ENCODE measurements around the gene KRT81.
"Not testable (repeated sequence)": the region's sequence is repeated elsewhere in the genome, so short reads cannot be mapped to it uniquely, and the experiment has no call there.

The KRT81 gene

GRCh38 chr12:52300796-52301691 lies 9.7 kb upstream of the KRT81 start:
- H3K27ac ChIP-seq (ENCODE audit: insufficient read depth, low read length, poor library complexity, severe bottlenecking) = no peak overlapping the region
- no peak overlapping the region for H3K4me3 ChIP-seq (ENCODE audit: insufficient read depth, low read depth, low read length, poor library complexity, severe bottlenecking)
- H3K27me3 ChIP-seq (replicated peaks; ENCODE audit: control insufficient read depth, insufficient read depth, low read length, poor library complexity, severe bottlenecking) = no peaks in the 10 kb centered on the region
- no peaks in the 10 kb centered on the region for H3K9me3 ChIP-seq (ENCODE audit: control insufficient read depth, low read length)
- DNase-seq = no peak
- H3K36me3 ChIP-seq (ENCODE audit: control insufficient read depth, insufficient read depth, low read length) = no peaks in the 10 kb centered on the region
- no peaks in the 10 kb centered on the region for H3K4me1 ChIP-seq (ENCODE audit: control insufficient read depth, insufficient read depth, low read length, poor library complexity, severe bottlenecking)

- Histone ChIP-seq H3K4me3 (ENCODE audit: insufficient read depth, low read depth, low read length, poor library complexity, severe bottlenecking) (no peak overlapping the region), H3K27me3 (replicated peaks; ENCODE audit: control insufficient read depth, insufficient read depth, low read length, poor library complexity, severe bottlenecking) (peaks cover 1% of the 10 kb centered on the region), H3K9me3 (ENCODE audit: control insufficient read depth, low read length) (no peaks in the 10 kb centered on the region), H3K4me1 (ENCODE audit: control insufficient read depth, insufficient read depth, low read length, poor library complexity, severe bottlenecking) (no peaks in the 10 kb centered on the region), H3K27ac (ENCODE audit: insufficient read depth, low read length, poor library complexity, severe bottlenecking) (no peak overlapping the region), H3K36me3 (ENCODE audit: control insufficient read depth, insufficient read depth, low read length) (no peaks in the 10 kb centered on the region)
- no peak for DNase-seq
These were observed 7.4 kb upstream of the KRT81 start for GRCh38 chr12:52298677-52299190.

- DNase-seq = no peak
- no peaks in the 10 kb centered on the region for H3K9me3 ChIP-seq (ENCODE audit: control insufficient read depth, low read length)
- H3K27me3 ChIP-seq (replicated peaks; ENCODE audit: control insufficient read depth, insufficient read depth, low read length, poor library complexity, severe bottlenecking) = peaks cover 3% of the 10 kb centered on the region
These were observed 5.4 kb upstream of the KRT81 start for GRCh38 chr12:52296572-52297215.

GRCh38 chr12:52295663-52296062 lies 4.3 kb upstream of the KRT81 start:
- Histone ChIP-seq H3K27me3 (replicated peaks; ENCODE audit: control insufficient read depth, insufficient read depth, low read length, poor library complexity, severe bottlenecking) (peaks cover 3% of the 10 kb centered on the region), H3K4me3 (ENCODE audit: insufficient read depth, low read depth, low read length, poor library complexity, severe bottlenecking) (no peak overlapping the region), H3K36me3 (ENCODE audit: control insufficient read depth, insufficient read depth, low read length) (no peaks in the 10 kb centered on the region), H3K4me1 (ENCODE audit: control insufficient read depth, insufficient read depth, low read length, poor library complexity, severe bottlenecking) (no peaks in the 10 kb centered on the region), H3K27ac (ENCODE audit: insufficient read depth, low read length, poor library complexity, severe bottlenecking) (no peak overlapping the region), H3K9me3 (ENCODE audit: control insufficient read depth, low read length) (no peaks in the 10 kb centered on the region)
- DNase-seq = no peak

More at GRCh38 chr12:52296572-52297215, 5.4 kb upstream of the KRT81 start:
- Histone ChIP-seq H3K4me3 (ENCODE audit: insufficient read depth, low read depth, low read length, poor library complexity, severe bottlenecking) (no peak overlapping the region), H3K36me3 (ENCODE audit: control insufficient read depth, insufficient read depth, low read length) (no peaks in the 10 kb centered on the region), H3K27ac (ENCODE audit: insufficient read depth, low read length, poor library complexity, severe bottlenecking) (no peak overlapping the region), H3K4me1 (ENCODE audit: control insufficient read depth, insufficient read depth, low read length, poor library complexity, severe bottlenecking) (no peaks in the 10 kb centered on the region)

- Histone ChIP-seq H3K36me3 (ENCODE audit: control insufficient read depth, insufficient read depth, low read length) (no peaks in the 10 kb centered on the region), H3K9me3 (ENCODE audit: control insufficient read depth, low read length) (no peaks in the 10 kb centered on the region), H3K27me3 (replicated peaks; ENCODE audit: control insufficient read depth, insufficient read depth, low read length, poor library complexity, severe bottlenecking) (peaks cover 3% of the 10 kb centered on the region), H3K27ac (ENCODE audit: insufficient read depth, low read length, poor library complexity, severe bottlenecking) (no peak overlapping the region), H3K4me3 (ENCODE audit: insufficient read depth, low read depth, low read length, poor library complexity, severe bottlenecking) (no peak overlapping the region), H3K4me1 (ENCODE audit: control insufficient read depth, insufficient read depth, low read length, poor library complexity, severe bottlenecking) (no peaks in the 10 kb centered on the region)
- DNase-seq = no peak
These were observed 3.5 kb upstream of the KRT81 start for GRCh38 chr12:52294803-52295202.

- no peaks in the 10 kb centered on the region for H3K36me3 ChIP-seq (ENCODE audit: control insufficient read depth, insufficient read depth, low read length)
- no peak overlapping the region for H3K27ac ChIP-seq (ENCODE audit: insufficient read depth, low read length, poor library complexity, severe bottlenecking)
- no peaks in the 10 kb centered on the region for H3K4me1 ChIP-seq (ENCODE audit: control insufficient read depth, insufficient read depth, low read length, poor library complexity, severe bottlenecking)
- no peaks in the 10 kb centered on the region for H3K9me3 ChIP-seq (ENCODE audit: control insufficient read depth, low read length)
- H3K4me3 ChIP-seq (ENCODE audit: insufficient read depth, low read depth, low read length, poor library complexity, severe bottlenecking) = no peak overlapping the region
- DNase-seq = no peak
- peaks cover 3% of the 10 kb centered on the region for H3K27me3 ChIP-seq (replicated peaks; ENCODE audit: control insufficient read depth, insufficient read depth, low read length, poor library complexity, severe bottlenecking)
These were observed 2.6 kb upstream of the KRT81 start for GRCh38 chr12:52293926-52294325.

- H3K4me3 ChIP-seq (ENCODE audit: insufficient read depth, low read depth, low read length, poor library complexity, severe bottlenecking); H3K27ac ChIP-seq (ENCODE audit: insufficient read depth, low read length, poor library complexity, severe bottlenecking); H3K4me1 ChIP-seq (ENCODE audit: control insufficient read depth, insufficient read depth, low read length, poor library complexity, severe bottlenecking); H3K36me3 ChIP-seq (ENCODE audit: control insufficient read depth, insufficient read depth, low read length); H3K27me3 ChIP-seq (replicated peaks; ENCODE audit: control insufficient read depth, insufficient read depth, low read length, poor library complexity, severe bottlenecking); H3K9me3 ChIP-seq (ENCODE audit: control insufficient read depth, low read length); DNase-seq: not testable (repeated sequence)
These were observed 725 bp downstream of the KRT81 start for GRCh38 chr12:52290483-52291134.

GRCh38 chr12:52287816-52288805 lies 3.2 kb downstream of the KRT81 start:
- not testable (repeated sequence) for H3K4me3 ChIP-seq (ENCODE audit: insufficient read depth, low read depth, low read length, poor library complexity, severe bottlenecking); H3K27me3 ChIP-seq (replicated peaks; ENCODE audit: control insufficient read depth, insufficient read depth, low read length, poor library complexity, severe bottlenecking); H3K36me3 ChIP-seq (ENCODE audit: control insufficient read depth, insufficient read depth, low read length); DNase-seq; H3K9me3 ChIP-seq (ENCODE audit: control insufficient read depth, low read length); H3K27ac ChIP-seq (ENCODE audit: insufficient read depth, low read length, poor library complexity, severe bottlenecking); H3K4me1 ChIP-seq (ENCODE audit: control insufficient read depth, insufficient read depth, low read length, poor library complexity, severe bottlenecking)
